Activated CD8-positive, alpha-beta memory T cell treated with anti-CD3 and anti-CD28 coated beads for 24 hours (primary cell): ENCODE results near the gene BST2.

Source experiments
- DNase-seq: peaks from one replicate; pipeline ENCODE4 v3.0.0-alpha.2; 2020

BST2 gene

DNA sequence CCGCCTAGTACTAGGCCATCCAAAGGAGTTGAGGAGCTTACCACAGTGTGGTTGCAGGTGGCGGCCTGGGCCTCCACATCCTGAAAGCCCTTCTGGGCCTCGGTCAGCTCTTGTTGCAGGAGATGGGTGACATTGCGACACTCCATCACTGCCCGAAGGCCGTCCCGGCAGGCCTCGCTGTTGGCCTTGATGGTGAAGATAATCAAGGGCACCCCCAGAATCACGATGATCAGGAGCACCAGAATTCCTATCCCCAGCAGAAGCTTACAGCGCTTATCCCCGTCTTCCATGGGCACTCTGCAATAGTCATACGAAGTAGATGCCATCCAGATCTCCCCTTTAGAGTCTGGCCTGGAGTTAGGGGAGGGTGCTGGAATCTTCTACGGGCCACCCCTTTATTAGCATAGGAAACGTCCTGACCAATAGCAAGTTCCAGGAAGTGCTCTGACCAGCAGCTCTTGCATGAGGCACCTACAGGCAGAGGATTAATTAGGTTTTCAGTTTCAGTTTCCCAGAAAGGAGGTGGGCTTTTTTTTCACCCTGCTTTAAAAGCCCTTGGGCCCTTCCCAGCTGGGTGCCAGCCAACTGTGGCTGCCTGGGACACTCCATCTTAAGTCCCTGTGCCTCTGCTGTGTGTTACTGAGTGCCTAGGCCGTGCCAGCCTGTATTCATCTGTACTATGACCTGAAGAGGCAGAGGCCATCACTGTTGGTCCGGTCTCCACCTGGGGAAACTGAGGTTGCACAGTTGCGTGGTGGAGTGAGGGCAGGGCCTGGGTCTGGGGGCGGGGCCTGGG lies at the start of gene BST2:
Gene BST2, minus strand, starts transcription at position 381 of the 796 bp plus-strand sequence. Its CDS starts 55 bp downstream, at position 326.
- peak; percentile 77 for DNase-seq

DNA sequence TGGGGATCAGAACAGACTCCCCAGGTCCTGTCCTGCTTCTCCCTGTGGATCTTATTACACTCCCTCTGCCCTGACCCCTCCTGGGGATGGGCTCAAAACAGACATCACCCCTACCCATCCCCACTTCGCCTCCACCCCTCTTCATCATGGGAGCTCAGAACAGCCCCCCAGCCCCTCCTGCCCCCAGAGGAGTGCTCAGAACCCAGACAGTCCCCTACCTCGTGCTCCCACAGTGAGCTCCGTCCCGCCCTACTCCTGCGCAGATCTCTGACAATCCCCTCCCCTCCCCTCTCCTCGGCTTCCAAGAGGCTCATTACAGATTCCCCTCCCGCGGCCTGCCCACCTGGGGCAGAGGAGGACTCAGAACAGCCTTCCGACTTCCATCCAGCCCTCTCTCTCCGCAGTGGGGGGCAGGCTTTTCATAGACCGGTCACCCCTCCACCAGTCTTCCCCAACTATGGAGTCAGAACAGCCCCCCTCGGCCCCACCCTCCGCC lies 49.2 kb upstream of the BST2 start:
- no peak for DNase-seq

DNA sequence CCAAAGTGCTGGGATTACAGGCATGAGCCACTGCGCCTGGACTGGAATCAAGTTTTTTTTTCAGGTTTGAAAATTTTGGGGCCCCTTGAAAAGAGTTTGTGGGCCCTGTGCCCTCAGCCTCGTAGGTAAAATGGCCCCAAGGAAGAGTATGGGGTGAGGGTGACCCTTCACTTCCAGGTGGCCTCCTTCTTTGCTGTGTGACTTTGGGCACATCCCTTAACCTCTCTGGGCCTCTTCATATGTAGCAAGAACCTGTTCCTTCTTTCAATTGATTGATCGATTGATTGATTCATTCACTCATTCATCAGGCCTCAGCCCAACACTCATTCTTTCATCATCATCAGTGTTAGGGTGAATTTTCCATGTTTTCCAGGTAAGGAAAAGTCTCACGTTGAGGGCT lies 46.4 kb upstream of the BST2 start:
- DNase-seq: no peak

GRCh38 chr19:17450264-17451075 lies 45.0 kb upstream of the BST2 start:
- DNase-seq: peak; percentile 62

GRCh38 chr19:17448131-17448967 lies 42.9 kb upstream of the BST2 start, which contains the start of gene TMEM221:
Gene TMEM221, minus strand, starts transcription at chr19:17448668. Its CDS starts 206 bp downstream, at chr19:17448462.
- DNase-seq: peak; percentile 78

DNA sequence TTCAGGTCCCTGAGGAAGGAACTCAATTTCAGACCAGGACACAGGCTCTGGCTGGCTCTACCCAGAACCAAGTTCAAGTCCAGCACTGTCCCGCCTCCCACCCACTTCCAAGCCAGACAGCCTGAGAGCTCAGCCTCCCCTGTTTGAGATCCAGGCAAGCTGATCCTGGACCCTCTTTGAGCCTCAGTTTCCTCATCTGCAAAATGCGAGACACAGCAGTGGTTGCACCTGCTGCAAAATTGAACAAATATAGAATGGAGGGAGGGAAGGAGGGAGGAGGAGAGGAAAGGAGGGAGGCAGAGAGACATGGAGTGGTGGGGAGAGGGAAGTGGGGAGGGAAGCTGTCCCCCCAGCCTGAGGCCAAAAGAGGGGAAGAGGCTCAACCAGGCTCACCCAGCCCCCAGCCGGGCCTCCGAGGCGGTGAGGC lies 42.3 kb upstream of the BST2 start:
- no peak for DNase-seq

DNA sequence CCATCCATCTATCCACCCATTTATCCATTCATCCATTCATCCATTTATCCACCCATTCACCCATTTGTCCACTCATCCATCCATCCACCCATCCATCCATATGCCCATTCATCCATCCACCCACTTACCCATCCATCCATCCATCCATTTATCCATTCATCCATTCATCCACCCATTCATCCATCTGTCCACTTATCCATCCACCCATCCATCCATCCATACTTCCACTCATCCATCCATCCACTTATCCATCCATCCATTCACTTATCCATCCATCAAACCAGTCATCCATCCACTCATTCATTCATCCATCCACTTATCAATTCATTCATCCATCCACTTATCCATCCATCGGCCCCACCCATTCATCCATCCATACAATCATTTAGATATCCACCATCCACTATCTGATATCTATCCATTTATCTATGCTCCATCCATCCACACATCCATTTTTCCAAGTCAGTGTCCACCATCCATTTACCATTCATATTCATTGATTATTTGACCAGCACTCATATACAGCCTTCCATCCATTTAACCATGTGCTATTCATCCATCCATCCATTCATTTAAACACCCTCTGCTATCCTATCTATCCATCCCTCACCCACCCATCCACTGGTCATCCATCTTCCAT lies 40.2 kb upstream of the BST2 start:
- no peak for DNase-seq

DNA sequence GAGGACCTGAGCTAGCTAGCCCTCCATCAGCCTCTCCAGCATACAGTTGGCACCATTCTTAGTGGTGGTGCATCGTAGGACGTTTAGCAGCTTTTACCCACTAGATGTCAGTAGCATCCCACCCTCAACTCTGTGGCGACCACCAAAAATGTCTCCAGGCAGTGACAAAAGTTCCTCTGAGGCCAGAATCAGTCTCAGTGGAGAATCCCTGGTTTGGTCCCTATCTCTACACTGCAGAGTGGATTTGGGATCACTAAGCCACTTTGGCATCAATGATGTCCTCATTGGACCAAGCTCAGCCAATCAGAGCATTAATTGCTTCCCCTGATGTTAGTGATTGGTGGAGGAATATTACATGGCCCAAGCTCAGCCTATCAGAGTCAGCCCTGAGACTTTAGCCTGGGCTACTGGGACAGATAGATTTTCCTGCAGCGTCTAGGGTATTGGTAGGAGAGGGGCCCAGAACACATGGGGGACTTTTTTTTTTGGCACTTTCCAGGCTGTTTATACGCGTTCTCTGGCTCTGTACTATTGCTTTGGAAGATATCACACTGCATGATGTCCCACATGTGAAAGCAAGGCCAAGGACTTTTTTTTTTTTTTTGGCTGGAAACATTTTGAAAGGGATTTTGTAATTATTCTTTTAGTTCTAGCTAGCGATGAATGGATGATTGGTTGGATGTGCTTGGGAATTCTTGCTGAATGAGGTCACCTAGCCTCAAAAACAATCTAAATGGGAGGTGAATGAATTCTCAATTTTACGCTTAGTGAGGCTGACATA lies 36.0 kb upstream of the BST2 start:
- DNase-seq: peak; percentile 71

- no peak for DNase-seq
These were observed 31.4 kb upstream of the BST2 start for GRCh38 chr19:17436874-17437267.

GRCh38 chr19:17436094-17436873 lies 30.9 kb upstream of the BST2 start:
- no peak for DNase-seq

DNA sequence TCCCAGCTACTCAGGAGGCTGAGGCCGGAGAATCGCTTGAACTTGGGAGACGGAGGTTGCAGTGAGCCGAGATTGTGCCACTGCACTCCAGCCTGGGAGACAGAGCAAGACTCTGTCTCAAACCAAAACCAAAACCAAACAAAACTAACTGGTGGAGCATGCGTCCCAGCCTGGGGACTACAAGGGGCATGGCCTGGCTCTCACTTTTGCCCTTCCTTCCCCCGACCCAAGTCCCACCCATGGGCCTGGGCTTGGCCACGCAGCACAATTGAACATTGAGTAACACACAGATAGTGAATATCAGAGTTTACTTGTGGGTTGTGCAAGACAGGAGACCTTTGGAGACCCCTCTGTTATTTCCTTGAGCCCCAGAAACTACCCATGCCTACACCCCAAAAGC lies 29.8 kb upstream of the BST2 start:
- DNase-seq: no peak

DNA sequence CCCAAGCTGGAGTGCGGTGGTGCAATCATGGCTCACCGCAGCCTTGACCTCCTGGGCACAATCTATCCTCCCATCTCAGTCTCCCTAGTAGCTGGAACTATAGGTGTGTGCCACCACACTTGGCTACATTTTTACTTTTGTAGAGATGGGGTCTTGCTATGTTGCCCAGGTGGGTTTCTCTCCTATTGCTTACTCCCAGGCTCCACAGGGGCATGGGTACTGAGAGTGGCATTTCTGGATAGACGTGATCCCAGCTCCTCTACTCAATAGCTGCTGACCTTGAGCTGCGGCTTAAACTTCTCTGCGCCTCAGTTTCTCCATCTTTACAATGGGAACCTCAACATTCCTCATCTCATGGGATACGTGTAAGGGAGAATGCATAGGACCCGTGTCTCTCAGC lies 26.0 kb upstream of the BST2 start:
- no peak for DNase-seq

GRCh38 chr19:17429641-17430113 lies 24.2 kb upstream of the BST2 start:
- no peak for DNase-seq

GRCh38 chr19:17424743-17425365 lies 19.4 kb upstream of the BST2 start:
- DNase-seq: peak; percentile 68

GRCh38 chr19:17423429-17424208 lies 18.2 kb upstream of the BST2 start:
- no peak for DNase-seq

GRCh38 chr19:17421942-17422341 lies 16.5 kb upstream of the BST2 start:
- DNase-seq: no peak

DNA sequence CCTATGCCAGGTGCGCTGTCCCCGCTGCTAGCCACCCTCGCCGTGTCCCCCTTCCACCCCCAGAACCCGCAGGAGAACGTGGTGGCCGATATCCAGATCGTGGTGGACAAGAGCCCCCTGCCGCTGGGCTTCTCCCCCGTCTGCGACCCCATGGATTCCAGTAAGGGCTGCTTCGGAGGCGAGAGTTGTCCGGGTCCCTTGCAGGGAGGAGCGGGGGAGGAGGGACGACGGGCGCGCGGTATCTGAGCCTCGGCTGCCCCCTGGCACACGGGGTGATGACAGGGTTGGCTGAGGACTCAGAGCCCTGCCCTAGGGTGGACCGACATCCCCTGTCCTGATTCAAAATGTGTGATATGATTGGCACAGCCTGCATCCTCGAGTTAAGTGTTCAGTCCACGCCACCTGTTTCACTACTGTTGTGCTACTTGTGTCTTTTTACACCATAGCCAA lies 15.1 kb upstream of the BST2 start:
- peak; percentile 74 for DNase-seq

DNA sequence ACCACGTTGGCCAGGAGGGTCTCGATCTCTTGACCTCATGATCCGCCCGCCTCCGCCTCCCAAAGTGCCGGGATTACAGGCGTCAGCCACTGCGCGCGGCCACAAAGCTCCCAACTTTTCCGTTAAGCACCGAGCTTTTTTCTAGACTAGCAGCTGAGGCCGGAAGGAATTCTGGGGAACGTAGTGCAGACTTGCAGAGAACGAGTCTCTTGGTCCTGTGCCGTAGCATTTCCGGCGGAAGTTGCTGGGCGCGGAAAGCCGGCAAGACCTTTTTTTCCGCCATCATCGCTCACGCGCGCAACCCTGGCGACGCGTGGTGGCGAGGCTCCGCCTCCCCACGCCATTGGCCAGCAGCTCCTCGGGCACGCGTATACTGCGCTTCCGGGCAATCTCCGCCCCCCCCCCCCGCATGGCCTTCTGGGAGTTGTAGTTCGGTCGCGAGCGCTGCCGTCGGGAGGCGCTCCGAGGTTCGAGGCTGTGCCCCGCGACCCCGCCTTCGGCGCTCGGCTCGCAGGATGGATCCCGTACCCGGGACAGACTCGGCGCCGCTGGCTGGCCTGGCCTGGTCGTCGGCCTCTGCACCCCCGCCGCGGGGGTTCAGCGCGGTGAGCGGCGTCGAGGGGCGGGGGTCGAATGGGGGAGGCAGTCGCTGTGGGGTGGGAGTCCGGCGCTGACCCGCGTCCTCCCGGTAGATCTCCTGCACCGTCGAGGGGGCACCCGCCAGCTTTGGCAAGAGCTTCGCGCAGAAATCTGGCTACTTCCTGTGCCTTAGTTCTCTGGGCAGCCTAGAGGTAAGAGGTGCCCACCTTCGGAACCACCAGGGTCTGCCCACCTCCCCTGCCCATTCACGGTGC lies 14.4 kb upstream of the BST2 start, which contains the start of gene MVB12A:
Gene MVB12A, plus strand, starts transcription at position 427 of the 854 bp plus-strand sequence. Its CDS starts 89 bp downstream, at position 516.
- DNase-seq: peak; percentile 95
